RWPE2 (cell line): Measurements from ENCODE around the gene PGF.

Experiments
- ATAC-seq: fragments of 200-7000 bp; cut with Tn5 transposase; 3 replicates; pipeline ENCODE4 v1.9.1; 2021; ENCODE audit warnings: low read depth
- DNase-seq: peaks from one replicate; pipeline ENCODE4 v3.0.0-alpha.2; 2020; ENCODE audit warnings: low spot score
- H3K27ac ChIP-seq: fragments of 450-650 bp; 2 replicates; pipeline ENCODE4 v1.5.1; 2017; ENCODE audit warnings: mild to moderate bottlenecking; ENCODE audit not compliant: poor library complexity, severe bottlenecking
- H3K27me3 ChIP-seq: fragments of 250-450 bp; sonication (Bioruptor Pico); 2 replicates; pipeline ENCODE4 v1.5.1; 2021; ENCODE audit warnings: mild to moderate bottlenecking, moderate library complexity; ENCODE audit not compliant: insufficient read depth, poor library complexity, severe bottlenecking
- H3K36me3 ChIP-seq: fragments of 250-450 bp; sonication (Bioruptor Pico); 2 replicates; pipeline ENCODE4 v1.5.1; 2020; ENCODE audit warnings: low read depth, mild to moderate bottlenecking, moderate library complexity
- H3K4me1 ChIP-seq: fragments of 250-450 bp; sonication (Bioruptor Pico); 2 replicates; pipeline ENCODE4 v1.5.1; 2021; ENCODE audit warnings: mild to moderate bottlenecking, moderate library complexity; ENCODE audit not compliant: insufficient read depth, poor library complexity, severe bottlenecking
- H3K4me3 ChIP-seq: fragments of 250-450 bp; sonication (Bioruptor Pico); 2 replicates; pipeline ENCODE4 v1.5.1; 2021; ENCODE audit warnings: mild to moderate bottlenecking, moderate library complexity; ENCODE audit not compliant: severe bottlenecking
- H3K9me3 ChIP-seq: fragments of 250-450 bp; sonication (Bioruptor Pico); 2 replicates; pipeline ENCODE4 v1.5.1; 2021; ENCODE audit warnings: mild to moderate bottlenecking, moderate library complexity; ENCODE audit not compliant: severe bottlenecking
- TF ChIP-seq, protein P1 (sequence below): fragments of 450-650 bp; IDR thresholded peaks from one replicate; pipeline ENCODE4 v1.5.1; 2017; ENCODE audit warnings: mild to moderate bottlenecking, moderate library complexity; ENCODE audit not compliant: poor library complexity, severe bottlenecking

PGF gene

DNA sequence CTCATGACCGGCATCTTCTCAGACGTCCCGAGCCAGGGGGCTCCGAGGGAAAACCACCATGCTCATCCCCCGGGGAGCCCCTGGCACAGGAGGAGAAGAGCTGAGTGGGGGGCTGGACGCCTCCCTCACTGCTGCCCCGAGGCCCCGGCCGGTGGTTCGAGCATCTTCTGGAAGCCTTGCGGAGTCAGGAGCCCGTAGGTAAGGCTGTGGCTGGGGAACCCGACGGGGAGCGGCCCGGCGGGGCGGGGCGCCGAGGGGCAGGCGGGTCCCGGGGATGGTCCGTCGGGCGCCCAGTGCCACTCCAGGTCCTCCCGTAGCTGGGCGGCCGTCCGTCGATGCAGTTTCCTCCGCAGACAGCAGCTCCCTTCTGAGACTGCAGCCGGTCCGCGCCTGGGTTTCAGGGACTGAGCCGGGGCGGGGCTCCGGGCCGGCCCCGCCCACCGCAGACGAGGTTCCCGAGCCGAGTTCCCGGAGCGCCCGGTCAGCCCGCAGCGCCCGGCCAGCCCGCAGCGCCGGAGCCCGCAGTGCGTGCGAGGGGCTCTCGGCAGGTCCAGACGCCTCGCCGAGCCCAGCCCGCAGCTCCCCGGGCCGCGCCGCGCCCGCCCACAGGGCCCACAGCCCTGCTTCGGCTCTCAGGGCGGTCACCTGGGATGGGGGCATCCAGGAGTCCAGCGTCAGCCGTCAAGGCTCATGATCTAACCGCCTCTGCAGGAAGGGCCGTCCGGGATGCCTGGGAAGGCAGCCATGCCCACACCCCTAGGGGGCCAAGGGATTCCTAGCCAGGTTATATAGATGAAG, at the start of gene PGF:
TSS of gene PGF (minus strand) at position 369 of the 798 bp plus-strand sequence. CDS start at position 14, 355 bp downstream.
- Histone ChIP-seq H3K36me3 (peaks cover 28% of the 10 kb centered on the region), H3K27me3 (no peaks in the 10 kb centered on the region), H3K27ac (peak within 1 kb of the TSS; percentile 23), H3K4me3 (peak within 1 kb of the TSS; percentile 51), H3K9me3 (no peaks in the 10 kb centered on the region), H3K4me1 (peaks cover 26% of the 10 kb centered on the region)
- DNase-seq: peak; percentile 84
- peak; percentile 62 for ATAC-seq
- TF ChIP-seq, protein P1, sequence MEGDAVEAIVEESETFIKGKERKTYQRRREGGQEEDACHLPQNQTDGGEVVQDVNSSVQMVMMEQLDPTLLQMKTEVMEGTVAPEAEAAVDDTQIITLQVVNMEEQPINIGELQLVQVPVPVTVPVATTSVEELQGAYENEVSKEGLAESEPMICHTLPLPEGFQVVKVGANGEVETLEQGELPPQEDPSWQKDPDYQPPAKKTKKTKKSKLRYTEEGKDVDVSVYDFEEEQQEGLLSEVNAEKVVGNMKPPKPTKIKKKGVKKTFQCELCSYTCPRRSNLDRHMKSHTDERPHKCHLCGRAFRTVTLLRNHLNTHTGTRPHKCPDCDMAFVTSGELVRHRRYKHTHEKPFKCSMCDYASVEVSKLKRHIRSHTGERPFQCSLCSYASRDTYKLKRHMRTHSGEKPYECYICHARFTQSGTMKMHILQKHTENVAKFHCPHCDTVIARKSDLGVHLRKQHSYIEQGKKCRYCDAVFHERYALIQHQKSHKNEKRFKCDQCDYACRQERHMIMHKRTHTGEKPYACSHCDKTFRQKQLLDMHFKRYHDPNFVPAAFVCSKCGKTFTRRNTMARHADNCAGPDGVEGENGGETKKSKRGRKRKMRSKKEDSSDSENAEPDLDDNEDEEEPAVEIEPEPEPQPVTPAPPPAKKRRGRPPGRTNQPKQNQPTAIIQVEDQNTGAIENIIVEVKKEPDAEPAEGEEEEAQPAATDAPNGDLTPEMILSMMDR: no peak

DNA sequence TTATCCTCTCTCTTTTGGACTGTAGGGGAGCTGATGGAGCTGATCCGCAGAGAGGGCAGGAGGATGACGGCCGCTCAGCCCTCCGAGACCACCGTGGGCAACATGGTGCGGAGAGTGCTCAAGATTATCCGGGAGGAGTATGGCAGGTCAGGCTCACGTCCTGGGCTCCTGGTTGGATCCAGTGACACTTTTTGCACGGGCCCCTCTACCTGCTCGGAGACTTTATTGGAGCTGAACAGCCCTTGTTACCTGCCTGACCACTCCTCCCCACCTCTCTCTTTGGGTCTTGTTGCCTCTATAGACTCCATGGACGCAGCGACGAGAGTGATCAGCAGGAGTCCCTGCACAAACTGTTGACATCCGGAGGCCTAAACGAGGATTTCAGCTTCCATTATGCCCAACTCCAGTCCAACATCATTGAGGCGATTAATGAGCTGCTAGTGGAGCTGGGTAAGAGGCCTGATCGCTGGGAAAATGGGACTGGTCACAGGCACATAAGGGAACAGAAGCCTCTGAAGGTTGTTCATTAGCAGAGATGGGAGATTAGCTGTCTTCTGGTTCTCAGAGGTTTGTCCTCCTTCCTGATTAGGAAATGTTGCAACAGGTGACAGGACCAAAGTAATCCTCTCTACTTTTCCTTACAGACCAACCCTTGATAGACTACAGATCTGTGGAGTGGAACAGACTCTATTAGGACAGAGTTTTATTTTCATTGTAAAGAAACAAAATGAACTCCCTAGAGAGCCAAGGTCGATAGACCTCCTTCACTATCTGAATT, 48.0 kb upstream of the PGF start:
- TF ChIP-seq, protein P1: no peak
- ATAC-seq (no peak; the same call in 2 of the 3 replicates), DNase-seq (no peak)
- no peaks in the 10 kb centered on the region for H3K9me3 ChIP-seq
- H3K27ac ChIP-seq: peak overlapping the region; percentile 64
- peaks cover 23% of the 10 kb centered on the region for H3K4me1 ChIP-seq
- H3K36me3 ChIP-seq: peaks cover 45% of the 10 kb centered on the region
- H3K27me3 ChIP-seq: no peaks in the 10 kb centered on the region
- peak overlapping the region; percentile 68 for H3K4me3 ChIP-seq

DNA sequence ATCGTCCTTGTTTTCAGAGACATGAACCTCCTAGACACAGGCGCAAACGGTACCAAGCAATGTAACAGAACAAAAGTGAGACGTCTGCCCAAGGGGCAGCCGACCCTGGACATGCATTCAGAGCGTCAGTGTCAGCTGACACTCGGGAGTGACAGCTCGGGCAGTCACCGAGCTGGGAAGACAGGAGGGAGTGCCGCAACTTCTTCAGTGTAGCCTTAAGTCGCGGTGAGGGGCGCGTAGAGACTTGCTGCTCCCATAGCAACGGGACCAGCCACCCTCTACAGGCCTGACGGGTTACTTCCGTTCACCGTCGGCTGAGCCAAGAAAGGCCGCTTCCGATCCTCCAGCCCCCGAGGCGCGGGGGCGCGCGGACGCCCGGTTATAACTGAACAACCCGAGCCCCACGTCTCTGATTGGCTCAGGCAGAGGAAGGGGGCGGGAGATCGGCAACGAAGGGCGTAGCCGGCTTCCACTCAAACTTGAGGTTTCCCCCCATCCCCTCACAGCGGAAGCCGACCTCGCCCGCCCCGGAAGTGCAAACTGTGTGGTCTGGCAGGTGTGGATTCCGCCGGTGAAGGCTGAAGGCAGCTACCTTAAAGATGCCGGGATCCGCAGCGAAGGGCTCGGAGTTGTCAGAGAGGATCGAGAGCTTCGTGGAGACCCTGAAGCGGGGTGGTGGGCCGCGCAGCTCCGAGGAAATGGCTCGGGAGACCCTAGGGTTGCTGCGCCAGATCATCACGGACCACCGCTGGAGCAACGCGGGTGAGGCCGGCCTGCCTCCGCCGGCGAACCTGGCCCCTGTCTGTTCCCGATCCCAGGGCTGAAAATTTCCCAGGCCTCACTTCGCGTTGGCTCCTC, 47.2 kb upstream of the PGF start, which contains the start of gene EIF2B2:
TSS of gene EIF2B2 (plus strand) at position 530 of the 858 bp plus-strand sequence. CDS start at position 600, 70 bp downstream.
- Histone ChIP-seq H3K4me3 (peak within 1 kb of the TSS; percentile 68), H3K36me3 (peaks cover 37% of the 10 kb centered on the region), H3K4me1 (peaks cover 23% of the 10 kb centered on the region), H3K27me3 (no peaks in the 10 kb centered on the region), H3K9me3 (no peaks in the 10 kb centered on the region), H3K27ac (peak within 1 kb of the TSS; percentile 64)
- peak; percentile 95 for ATAC-seq
- peak; percentile 99 for DNase-seq
- TF ChIP-seq, protein P1: no peak

DNA sequence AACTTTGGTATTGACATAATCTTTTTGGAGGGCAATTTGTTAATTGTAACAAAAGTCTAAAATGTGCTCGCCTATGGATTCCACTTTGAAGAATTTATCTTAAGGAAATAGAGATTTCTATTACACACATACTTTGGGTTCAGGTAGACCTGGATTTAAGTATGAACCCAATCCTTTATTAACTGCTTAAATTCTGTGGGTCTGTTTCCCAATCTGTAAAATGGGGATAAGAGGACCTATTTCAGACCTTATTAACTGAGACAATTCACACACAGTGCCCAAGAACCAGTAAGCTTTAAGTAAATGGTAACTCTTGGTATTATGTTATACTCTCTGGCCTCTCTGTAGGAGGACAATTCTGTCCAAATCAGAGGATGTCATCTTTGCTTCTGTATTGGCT, 46.5 kb upstream of the PGF start:
- Histone ChIP-seq H3K27ac (peak overlapping the region; percentile 64), H3K4me3 (peak overlapping the region; percentile 68)

More for the DNA sequence above, 46.5 kb upstream of the PGF start:
- no peak for ATAC-seq
- DNase-seq: no peak
- Histone ChIP-seq H3K4me1 (peaks cover 23% of the 10 kb centered on the region), H3K27me3 (no peaks in the 10 kb centered on the region), H3K9me3 (no peaks in the 10 kb centered on the region), H3K36me3 (peaks cover 30% of the 10 kb centered on the region)
- TF ChIP-seq, protein P1: no peak
